Fibroblast of pulmonary artery (primary cell): Measurements from ENCODE around the gene FAM25G.
"Not testable (repeated sequence)": the region's sequence is repeated elsewhere in the genome, so short reads cannot be mapped to it uniquely, and the experiment has no call there.

Source experiments
- DNase-seq: peaks from one replicate; pipeline ENCODE4 v3.0.0-alpha.2; 2010; ENCODE audit warnings: low read depth
- H3K4me3 ChIP-seq: replicated peaks from 2 replicates; pipeline ENCODE4 v1.5.1; 2011; ENCODE audit warnings: low read depth, mild to moderate bottlenecking, control low read depth, low read length, moderate library complexity

Gene FAM25G

DNA sequence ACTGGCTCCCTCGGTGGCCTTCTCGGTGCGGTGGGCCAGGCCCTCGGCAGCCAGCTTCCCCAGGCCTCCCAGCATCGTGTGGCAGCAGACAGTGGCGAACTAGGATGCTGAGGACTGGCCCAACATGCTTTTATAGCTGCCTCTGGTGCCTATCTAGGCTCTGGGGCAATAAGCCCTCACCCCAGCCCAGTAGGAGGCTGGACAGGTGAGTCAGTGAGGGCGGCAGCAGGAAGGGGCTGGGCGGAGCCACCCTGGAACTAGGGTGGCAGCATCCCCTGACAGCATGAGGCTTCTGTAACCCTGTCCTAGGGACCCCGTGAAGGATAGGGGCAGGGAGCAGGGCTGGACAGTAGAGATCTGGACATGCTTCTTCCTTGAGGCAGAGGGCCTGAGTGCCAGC is at the start of gene FAM25G:
Gene FAM25G (minus strand): TSS at position 101 of the 400 bp plus-strand sequence. CDS start 26 bp downstream, at position 75.
- H3K4me3 ChIP-seq, DNase-seq: not testable (repeated sequence)

DNA sequence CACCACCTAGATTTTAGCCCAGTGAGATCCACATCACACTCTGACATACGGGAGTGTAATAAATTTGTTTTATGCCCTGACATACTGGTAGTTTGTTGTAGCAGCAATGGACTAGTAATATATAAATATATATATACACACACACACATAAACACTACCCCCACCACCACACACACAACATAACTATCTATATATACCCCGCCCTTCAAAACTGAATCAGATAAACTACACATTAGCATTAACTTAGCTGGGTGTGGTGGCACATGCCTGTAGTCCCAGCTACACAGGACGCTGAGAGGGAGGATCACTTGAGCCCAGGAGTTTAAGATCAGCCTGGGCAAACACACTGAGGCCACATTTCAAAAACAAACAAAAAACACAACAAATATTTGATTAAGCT is 44.9 kb upstream of the FAM25G start:
- DNase-seq, H3K4me3 ChIP-seq: not testable (repeated sequence)

DNA sequence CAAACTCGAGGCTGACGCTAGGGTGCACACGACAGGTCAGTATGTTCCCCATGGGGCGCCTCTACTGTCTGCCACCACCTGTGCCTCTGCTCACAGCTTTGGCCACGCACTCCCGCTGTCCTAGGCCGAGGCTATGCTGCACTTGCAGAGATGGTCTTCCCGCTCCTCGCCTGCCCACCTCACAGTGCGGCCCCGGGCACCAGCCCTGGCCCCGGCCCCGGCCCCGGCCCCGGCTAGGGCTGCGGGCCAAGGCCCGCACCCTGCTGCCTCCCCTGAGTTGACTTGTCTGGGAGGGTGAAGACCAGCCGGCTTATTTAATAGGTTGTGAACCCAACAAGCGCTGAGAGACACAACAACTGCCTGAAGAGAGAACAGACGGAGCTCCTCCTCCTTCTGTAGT is 32.0 kb upstream of the FAM25G start, which contains the start of gene AGAP9:
Gene AGAP9 (minus strand): TSS at position 164 of the 400 bp plus-strand sequence. CDS start 112 bp downstream, at position 52.
- not testable (repeated sequence) for DNase-seq, H3K4me3 ChIP-seq

DNA sequence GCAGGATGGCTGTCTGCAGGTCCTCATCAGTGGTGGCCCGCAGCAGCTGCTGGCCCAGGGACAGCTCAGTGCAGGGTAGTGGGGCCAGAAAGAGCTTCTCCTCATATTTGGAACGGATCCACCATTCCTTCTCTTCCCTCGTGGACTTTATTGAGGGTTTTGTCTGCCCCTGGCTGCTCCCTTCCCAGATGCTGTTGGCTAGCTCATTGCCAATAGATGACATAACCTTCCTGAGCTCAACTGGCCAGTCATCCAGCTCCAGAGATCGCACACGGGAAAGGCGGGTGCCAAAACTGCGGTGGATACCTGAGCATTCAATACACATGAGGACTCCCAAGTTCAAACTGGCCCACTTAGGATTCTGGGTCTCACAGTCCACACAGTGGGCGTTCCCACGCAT is 10.8 kb upstream of the FAM25G start:
- not testable (repeated sequence) for H3K4me3 ChIP-seq, DNase-seq

DNA sequence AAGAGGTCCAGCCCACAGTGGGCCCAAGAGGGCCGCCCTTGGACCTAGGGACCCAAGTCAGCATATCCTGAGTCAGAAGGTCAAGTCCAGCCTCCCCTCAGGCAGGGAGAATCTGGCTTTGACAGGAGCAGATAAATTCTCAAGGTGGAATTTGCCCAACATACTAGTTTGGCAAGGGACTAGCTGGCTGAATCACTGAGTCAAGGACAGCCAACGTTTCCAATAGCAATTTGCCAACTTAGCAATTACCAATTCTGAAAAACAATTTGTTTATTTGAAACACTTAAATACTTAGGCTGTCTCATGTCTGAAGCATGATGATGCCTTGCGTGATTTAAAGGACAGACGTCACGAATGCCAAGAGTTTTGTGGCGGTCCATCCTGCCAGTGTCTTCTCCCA is 2.7 kb upstream of the FAM25G start:
- DNase-seq, H3K4me3 ChIP-seq: not testable (repeated sequence)

DNA sequence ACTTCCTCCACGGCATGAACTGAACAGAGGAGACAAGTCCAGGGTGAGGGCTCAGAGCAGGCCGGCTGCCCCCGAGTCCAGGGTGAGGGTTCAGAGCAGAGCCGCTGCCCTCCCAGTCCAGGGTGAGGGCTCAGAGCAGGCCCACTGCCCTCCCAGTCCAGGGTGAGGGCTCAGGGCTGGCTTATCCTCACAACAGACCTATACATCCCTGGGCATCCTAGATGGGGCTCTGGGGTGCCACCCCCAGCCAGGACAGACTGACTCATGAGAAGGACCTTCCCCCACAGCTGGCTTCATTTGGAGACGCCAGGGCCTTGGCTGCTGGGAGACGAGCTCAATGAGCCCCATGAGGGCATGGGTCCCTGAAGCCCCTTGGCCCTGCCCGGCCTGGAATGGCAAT is 1.9 kb downstream of the FAM25G start:
- not testable (repeated sequence) for DNase-seq, H3K4me3 ChIP-seq

DNA sequence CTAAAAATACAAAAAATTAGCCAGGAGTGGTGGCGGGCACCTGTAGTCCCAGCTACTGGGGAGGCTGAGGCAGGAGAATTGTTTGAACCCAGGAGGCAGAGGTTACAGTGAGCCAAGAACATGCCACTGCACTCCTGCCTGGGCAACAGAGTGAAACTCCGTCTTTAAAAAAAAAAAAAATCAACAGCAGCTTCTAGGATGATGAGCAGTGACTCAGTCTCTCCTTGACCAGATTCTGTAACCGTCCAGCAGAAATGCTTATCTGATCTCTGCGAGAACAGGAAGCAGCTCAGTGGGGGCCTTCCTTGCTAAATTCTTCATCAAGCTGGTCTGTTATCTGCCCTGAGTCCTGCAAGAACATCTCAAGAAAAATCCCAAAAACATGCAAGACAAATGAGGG is 5.6 kb downstream of the FAM25G start:
- not testable (repeated sequence) for H3K4me3 ChIP-seq

DNA sequence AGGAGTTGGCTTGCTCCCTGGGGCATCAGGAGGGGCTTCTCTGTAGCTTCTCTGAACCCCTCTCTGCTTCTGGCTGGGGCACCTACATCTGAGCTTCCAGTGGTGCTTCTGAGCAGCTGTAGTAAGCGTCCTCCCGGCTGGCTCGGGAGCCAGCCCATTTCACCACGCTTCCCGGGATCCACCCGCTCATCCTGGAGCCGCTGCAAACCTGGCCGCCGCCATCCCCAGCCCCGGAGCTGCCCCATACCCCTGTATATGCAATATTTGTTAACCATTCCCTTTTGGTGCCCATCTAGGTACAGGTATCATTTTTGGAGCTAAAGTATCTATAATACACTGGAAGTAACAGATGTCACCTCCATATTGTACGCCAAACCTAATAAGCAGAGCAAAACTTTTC is 6.7 kb downstream of the FAM25G start:
- not testable (repeated sequence) for H3K4me3 ChIP-seq, DNase-seq

More for the DNA sequence above, 5.6 kb downstream of the FAM25G start:
- peak; percentile 36 for DNase-seq

DNA sequence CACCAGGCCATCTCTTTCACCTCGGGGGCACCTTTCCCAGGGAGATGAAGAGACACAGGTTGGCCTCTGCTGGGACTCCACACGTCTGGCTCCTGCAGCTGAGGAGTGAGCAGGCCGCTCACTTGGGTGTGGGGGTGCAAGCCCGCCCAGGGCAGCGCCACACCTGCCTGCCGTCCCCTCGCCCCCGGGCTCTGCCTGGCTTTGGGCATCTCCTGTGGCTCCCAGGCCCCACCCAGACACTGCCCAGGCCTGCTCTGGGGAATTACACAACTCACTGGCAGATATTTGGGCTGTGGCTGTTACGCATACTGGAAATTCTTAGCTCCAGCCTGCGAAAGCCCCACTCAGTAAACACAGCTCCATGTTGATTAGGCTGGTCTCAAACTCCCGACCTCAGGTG is 7.6 kb downstream of the FAM25G start, which contains the start of gene ANXA8:
Gene ANXA8 (minus strand): TSS at position 193 of the 400 bp plus-strand sequence. CDS start 182 bp downstream, at position 11.
- DNase-seq, H3K4me3 ChIP-seq: not testable (repeated sequence)

DNA sequence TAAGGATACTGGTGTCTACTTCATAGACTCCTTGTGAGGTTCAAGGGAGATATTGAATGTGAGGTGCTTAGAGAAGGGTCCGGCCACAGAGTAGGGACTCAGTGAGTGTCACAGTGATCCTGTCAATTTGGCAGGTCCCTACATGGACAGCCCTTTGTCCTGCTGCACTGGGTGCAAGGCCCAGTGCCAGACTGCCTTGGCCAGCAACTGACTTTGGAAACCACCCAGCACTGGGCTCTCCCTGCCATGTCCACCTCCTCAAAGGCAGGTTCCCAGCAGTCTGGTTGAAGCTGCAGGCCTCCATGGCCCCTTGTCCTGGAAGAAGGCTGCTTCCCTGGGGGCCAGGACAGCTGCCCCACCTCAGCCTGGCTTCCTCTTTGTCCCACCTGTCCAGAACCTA is 9.1 kb downstream of the FAM25G start:
- DNase-seq = not testable (repeated sequence)

DNA sequence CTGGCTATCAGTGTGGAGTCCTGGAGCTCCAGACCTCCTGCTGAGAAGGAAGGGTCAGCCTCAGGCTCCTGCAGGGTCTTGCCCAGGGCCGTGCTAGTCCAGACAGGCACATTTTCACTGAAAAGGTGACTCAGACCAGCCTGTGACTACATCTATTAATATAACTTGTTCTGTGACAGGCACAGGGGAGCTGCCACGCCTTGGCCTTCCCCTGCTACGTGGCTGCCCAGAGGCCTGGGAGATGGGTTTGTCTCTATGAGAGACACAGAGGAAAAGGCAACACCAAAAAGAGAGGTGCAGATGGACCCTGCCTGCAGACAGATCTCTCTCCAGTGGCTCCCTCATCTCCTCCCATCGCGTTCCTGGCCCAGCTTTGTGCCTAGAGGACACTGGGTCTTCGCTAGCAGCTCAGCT is 9.7 kb downstream of the FAM25G start:
- not testable (repeated sequence) for H3K4me3 ChIP-seq, DNase-seq

More for the DNA sequence above, 9.1 kb downstream of the FAM25G start:
- H3K4me3 ChIP-seq = not testable (repeated sequence)

DNA sequence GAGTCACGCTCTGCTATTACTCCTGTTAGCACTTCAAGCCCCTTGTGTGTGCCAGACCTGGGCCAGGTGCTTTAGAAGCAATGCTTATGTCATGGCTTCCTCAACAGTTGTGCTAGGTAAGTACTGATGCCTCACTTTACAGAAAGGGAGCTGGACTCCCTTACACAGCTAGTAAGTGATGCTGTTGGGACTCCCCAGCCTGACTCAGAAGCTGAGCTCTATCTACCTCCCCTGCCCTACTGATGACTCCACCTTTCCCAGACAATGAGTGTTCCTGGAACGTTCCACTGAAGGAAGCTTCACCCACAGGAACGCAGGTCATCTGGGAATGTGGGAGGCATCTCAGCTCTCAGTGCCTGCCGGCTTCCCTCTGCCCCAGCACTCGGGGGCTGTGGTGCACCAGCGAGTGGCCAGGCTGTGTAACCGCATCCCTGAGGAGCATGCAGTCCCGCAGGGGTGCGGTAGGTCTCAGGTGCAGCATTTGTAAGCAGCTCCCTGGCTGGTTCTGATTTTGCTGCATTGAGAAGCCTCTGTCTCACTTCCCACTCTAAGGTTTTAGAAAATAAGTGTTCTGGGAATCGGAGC is 10.2 kb downstream of the FAM25G start:
- not testable (repeated sequence) for H3K4me3 ChIP-seq
- peak; percentile 45 for DNase-seq

DNA sequence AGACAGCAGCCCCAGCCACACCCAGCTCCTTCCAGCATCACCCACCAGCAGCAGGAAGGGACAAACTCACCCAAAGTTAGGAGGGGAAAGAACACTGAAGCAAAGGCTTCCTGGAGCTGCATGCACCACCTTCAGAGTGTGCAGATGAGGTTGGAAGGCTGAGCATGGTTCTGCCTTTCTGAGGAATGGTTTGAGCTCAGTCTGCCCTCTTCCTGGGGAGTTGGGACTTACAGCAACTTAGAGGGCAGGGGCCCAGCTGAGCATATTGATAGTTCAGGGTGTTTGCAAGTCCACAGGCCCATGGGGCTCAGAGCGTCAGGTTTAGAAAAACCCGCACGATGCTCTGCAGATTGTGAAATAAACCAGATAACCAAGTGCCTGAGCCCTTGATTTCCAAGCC is 11.4 kb downstream of the FAM25G start:
- not testable (repeated sequence) for H3K4me3 ChIP-seq

DNA sequence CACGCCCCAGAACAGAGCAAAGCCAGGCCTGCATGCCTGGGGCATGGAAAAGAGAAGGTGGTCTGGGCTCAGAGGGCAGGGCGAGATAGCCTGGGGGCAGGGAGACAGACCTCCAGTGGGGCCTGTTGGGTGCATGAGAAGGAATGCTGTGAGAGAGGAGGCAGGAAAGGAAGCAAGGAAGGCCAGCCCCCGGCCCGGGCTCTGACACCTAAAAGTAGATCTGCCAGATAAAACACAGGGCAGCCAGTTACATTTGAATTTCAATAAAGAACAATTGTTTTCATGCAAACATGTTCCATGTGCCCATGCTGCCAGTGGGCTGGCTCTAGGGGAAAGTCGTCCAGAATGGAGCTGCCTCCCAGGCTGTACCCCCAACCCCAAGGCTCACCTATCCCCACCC is 13.4 kb downstream of the FAM25G start:
- not testable (repeated sequence) for DNase-seq, H3K4me3 ChIP-seq

More for the DNA sequence above, 11.4 kb downstream of the FAM25G start:
- DNase-seq = not testable (repeated sequence)

DNA sequence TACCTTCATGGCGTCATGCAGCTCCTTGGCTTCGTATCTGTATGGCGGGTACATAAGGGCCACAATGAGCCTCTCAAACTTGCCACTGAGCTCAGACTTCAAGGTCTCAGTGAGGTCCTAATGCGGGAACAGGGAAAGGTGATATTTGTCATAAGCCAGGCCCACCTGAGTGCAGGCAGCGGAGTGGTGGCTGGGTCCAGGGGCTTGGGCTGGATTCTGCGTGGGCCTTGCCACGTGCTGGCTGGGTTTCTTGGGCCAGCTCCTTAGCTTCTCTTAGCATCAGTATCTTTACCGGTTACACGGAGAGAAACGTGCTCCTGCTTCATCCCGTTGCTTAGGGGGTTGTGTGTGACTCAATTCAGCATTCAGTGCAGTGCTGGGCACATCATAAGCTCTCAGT is 14.4 kb downstream of the FAM25G start:
- not testable (repeated sequence) for DNase-seq, H3K4me3 ChIP-seq

DNA sequence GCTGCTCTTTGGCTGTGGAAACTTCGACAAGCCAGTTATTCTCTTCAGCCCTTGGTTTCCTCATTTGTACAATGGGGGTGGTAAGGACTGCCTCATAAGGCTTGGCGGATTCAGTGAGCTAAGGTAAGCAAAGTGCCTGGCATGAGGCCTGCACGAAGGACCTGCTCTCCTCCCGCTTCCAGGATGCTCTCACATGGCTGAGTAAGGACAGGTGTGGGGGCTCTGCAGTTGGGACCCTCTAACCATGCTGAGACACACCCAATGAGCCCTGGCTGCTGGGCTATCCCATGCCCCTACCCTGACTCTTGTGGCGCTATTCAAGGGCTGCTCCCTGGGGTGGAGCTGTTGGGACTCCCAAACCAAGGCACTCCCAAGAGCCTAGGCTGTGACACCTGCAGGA is 16.4 kb downstream of the FAM25G start:
- not testable (repeated sequence) for H3K4me3 ChIP-seq, DNase-seq

DNA sequence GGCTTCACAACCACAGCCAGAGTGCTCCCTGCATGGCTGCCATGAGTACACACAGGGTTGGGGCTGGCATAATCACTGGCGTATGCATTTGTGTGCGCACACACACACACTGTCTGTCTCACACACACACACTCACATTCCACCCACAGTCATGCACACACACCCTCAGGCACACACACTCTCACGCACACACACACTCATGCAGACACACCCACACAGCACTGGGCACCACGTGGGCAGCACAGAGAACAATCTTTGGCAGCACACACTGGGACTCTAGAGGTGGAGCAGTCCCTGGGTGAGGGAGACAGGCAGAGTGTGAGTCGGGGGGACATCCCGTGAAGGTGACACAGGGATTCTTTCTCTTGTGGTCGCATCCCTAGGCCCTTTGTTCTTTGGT is 18.0 kb downstream of the FAM25G start:
- H3K4me3 ChIP-seq, DNase-seq: not testable (repeated sequence)

DNA sequence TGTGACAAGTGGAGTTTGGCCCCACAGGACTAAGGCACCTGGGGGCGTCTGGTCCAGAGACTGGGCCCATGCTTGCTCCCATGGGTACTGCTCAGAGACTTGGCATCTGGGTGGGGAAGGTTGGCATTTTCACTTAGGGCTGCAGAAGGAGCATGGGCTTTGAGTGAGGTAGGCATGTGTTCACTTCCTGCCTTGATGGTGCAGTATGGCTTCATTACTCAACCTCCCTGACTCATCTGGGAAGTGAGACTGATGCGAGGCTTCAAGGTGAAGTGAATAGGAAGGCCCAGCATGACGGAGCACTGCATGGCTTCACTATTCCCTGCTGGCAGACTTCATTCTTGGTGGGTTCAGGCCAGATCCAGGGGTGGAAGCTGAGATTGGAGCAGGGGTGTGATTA is 18.9 kb downstream of the FAM25G start:
- DNase-seq, H3K4me3 ChIP-seq: not testable (repeated sequence)

DNA sequence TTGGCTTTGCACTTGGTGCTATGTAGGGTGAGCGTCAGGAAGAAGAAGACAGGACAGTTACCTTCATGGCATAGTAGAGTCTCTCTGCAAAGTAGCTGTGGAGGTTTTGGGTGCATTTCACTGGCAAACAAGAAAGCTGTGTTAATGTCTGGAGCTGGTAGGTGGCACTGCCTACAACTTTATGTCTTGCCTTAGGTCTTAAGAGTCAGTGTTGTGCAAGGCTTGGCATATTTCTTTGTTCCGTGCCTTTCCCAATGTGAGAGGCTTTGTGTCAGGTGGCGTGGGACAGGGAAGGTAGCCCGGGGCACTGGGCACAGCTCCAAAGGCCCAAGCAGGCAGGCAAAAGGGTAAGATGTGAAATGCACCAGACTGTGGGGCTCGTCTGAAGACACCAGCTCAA is 19.4 kb downstream of the FAM25G start:
- not testable (repeated sequence) for H3K4me3 ChIP-seq, DNase-seq

DNA sequence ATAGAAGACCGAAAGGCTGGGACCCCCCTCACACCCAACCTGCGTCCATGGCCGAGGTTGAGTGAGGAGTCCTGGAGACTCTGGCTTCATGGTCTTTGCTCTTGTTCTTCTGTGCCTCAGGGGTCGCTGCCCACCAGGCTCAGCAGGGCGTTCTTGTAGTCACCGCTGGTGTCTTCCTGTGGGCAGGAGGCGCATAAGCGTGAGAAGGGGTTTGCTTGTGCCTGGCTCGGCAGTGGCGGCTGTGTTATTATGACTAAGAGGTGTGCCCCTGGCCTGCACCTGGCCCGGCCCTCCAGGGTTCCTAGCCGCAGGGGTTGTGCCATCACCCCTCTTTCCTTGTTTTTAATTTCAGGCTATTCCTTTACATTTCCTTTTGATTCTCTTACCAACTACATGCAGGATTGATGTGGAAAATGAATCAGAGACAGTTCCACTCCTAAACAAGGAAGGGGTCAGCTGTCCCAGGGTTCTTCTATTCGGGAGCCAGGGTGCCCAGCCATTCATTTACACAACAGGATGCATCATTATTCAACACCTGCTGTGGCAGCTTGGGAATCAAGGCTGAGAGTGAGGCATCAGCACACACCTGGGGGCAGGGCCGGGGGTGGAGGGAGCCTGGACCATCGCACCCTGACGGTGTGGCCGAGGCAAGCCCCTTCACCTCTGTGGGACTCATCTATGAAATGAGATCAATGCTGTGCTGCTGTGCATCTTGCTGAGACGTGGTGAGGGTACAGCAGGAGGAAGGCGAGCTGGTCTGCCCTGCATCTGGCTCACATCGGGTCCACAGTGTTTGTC is 22.6 kb downstream of the FAM25G start:
- not testable (repeated sequence) for DNase-seq, H3K4me3 ChIP-seq
